ENCODE measurements around the gene CHRFAM7A.
"Not testable (repeated sequence)": the region's sequence is repeated elsewhere in the genome, so short reads cannot be mapped to it uniquely, and the experiment has no call there.

Gene CHRFAM7A

DNA sequence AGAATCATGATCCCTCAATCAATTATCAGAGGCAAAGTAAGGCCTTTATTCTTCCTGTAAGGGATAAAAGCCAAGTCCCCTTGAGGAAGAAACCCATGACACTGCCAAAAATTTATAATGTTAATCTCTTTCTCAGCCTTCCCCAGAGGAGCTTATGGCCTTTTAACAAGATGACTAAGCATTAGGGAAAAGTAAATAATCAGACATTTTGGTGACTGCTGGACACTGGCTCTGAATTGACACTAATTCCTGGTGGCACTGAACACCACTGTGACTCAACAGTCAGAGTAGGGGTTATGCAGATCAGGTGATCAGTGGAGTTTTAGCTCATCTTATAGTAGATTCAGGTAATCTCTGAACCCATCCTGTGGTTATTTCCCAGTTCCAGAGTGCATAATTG lies 82.8 kb downstream of the CHRFAM7A start:
- DNase-seq: not testable (repeated sequence)
